Measurements from ENCODE around the gene ABTB2. TPM values are rescaled to one million over a fixed set of nuclear protein-coding genes. Genes with fewer than 3 reads are reported as not detected.

Gene ABTB2
- total and polyA plus RNA-seq, 9 of the 15 experiments (the other 6 are each of a cell fraction or from before 2014, with no cell fraction given) = 0.03 to 0.18 (median 0.12) TPM; not detected in 2

DNA sequence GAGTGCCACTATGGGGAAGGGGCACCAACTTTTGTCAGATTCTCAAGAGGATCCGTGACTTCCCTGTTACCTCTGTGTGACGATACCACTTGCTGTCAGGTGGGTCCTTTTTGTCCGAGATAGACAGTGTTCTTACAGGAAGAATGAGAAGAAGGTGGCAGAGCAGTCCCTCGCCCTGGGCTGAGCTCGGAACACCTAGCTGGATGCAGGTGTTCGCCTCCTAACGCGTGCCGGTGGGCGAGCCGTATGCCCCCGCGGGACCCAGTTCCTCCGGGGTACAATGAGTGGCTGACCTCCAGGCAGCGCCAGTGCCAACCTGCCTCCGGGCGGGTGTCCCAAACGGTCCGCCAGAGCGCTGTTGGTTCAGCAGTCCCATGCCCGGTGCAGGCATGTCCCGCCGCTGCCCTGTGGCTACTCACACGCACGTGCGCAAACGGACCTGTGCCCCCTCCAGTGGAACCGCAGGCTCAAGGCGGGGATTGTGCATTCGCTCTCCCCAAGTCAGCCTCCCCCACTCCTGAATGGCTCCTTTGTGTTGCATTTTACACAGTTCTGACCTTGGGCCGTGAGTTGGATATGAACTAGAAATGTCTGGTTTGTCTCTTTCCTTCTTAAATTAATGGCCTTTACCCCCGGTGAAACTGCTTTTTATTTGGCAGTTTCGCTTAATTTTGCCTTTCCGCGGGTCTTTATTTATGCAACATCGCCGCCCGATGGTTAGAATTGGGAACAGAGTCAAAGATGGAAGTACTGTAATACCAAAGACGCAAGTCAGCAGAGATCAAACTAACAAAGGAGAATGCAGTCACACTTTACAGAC lies 1.1 kb upstream of the ABTB2 start (continued):
- TF ChIP-seq, protein P1, sequence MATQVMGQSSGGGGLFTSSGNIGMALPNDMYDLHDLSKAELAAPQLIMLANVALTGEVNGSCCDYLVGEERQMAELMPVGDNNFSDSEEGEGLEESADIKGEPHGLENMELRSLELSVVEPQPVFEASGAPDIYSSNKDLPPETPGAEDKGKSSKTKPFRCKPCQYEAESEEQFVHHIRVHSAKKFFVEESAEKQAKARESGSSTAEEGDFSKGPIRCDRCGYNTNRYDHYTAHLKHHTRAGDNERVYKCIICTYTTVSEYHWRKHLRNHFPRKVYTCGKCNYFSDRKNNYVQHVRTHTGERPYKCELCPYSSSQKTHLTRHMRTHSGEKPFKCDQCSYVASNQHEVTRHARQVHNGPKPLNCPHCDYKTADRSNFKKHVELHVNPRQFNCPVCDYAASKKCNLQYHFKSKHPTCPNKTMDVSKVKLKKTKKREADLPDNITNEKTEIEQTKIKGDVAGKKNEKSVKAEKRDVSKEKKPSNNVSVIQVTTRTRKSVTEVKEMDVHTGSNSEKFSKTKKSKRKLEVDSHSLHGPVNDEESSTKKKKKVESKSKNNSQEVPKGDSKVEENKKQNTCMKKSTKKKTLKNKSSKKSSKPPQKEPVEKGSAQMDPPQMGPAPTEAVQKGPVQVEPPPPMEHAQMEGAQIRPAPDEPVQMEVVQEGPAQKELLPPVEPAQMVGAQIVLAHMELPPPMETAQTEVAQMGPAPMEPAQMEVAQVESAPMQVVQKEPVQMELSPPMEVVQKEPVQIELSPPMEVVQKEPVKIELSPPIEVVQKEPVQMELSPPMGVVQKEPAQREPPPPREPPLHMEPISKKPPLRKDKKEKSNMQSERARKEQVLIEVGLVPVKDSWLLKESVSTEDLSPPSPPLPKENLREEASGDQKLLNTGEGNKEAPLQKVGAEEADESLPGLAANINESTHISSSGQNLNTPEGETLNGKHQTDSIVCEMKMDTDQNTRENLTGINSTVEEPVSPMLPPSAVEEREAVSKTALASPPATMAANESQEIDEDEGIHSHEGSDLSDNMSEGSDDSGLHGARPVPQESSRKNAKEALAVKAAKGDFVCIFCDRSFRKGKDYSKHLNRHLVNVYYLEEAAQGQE (IDR thresholded peaks at IDR 0.05; ENCODE audit: borderline replicate concordance) = peak; percentile 90
- TF ChIP-seq, protein P1 (CRISPR knock-in tag; IDR thresholded peaks at IDR 0.05; ENCODE audit: low read depth) = no peak
- TF ChIP-seq NR4A1 (CRISPR knock-in tag; IDR thresholded peaks at IDR 0.05) (no peak), NR4A1 (tag; IDR thresholded peaks at IDR 0.05) (0 out of 2 replicates have a peak, but pooled peaks have one; percentile 34), CXXC5 (CRISPR knock-in tag; IDR thresholded peaks at IDR 0.05) (peak; percentile 19; the same call in 1 of the 2 replicates), TEAD4 (IDR thresholded peaks at IDR 0.05; ENCODE audit: low read length) (no peak), TEAD4 (CRISPR knock-in tag; IDR thresholded peaks at IDR 0.05; ENCODE audit: borderline replicate concordance) (no peak), ARID3B (CRISPR knock-in tag; IDR thresholded peaks at IDR 0.05; ENCODE audit: borderline replicate concordance) (no peak), ZNF766 (CRISPR knock-in tag; conservative IDR thresholded peaks at IDR 0.05) (no peak), ELF1 (tag; IDR thresholded peaks at IDR 0.05) (no peak), ZZZ3 (IDR thresholded peaks at IDR 0.05) (no peak), ILK (tag; IDR thresholded peaks at IDR 0.05; ENCODE audit: borderline replicate concordance, low read depth) (no peak), HDAC1 (IDR thresholded peaks at IDR 0.05) (peak in 1 of 2 experiments; percentile 73; a peak in 2 of 4 replicates), ZKSCAN8 (CRISPR knock-in tag; IDR thresholded peaks at IDR 0.05) (no peak), CHD1 (IDR thresholded peaks at IDR 0.05; ENCODE audit: low read length) (no peak)
- TF ChIP-seq, protein P2, sequence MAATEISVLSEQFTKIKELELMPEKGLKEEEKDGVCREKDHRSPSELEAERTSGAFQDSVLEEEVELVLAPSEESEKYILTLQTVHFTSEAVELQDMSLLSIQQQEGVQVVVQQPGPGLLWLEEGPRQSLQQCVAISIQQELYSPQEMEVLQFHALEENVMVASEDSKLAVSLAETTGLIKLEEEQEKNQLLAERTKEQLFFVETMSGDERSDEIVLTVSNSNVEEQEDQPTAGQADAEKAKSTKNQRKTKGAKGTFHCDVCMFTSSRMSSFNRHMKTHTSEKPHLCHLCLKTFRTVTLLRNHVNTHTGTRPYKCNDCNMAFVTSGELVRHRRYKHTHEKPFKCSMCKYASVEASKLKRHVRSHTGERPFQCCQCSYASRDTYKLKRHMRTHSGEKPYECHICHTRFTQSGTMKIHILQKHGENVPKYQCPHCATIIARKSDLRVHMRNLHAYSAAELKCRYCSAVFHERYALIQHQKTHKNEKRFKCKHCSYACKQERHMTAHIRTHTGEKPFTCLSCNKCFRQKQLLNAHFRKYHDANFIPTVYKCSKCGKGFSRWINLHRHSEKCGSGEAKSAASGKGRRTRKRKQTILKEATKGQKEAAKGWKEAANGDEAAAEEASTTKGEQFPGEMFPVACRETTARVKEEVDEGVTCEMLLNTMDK (IDR thresholded peaks at IDR 0.05; ENCODE audit: borderline replicate concordance, insufficient read depth, low read depth, low read length, poor library complexity, severe bottlenecking) = no peak

Data from K562 (cell line).